Right lobe of liver (tissue), 6 donors: ENCODE data around the gene LRRC63. TPM values are rescaled to one million over a fixed set of nuclear protein-coding genes. Genes with fewer than 3 reads are reported as not detected.

Experiments
- ATAC-seq, 4 donors: fragments of 200-7000 bp; cut with Tn5 transposase; one replicate each; pipeline ENCODE4 v1.9.1; 2020; ENCODE audit warnings: mild to moderate bottlenecking in 4 of 4, moderate library complexity in 4 of 4
- DNase-seq, 3 donors: peaks; one replicate each; pipeline ENCODE4 v3.0.0-alpha.2; 2020
- H3K27ac ChIP-seq, 3 donors: fragments of 200-600 bp; one replicate each; pipeline ENCODE4 v1.8.0; 2022
- H3K27me3 ChIP-seq, 2 donors: fragments of 200-600 bp; one replicate each; pipeline ENCODE4 v1.8.0; 2022
- H3K36me3 ChIP-seq, 4 donors: fragments of 200-600 bp; sonication (generic) in 1 of 4; one replicate each; pipeline versions ENCODE4 v1.5.1 to v1.8.0; 2017 to 2022; ENCODE audit warnings: control low read depth in 1 of 4
- H3K4me1 ChIP-seq, 4 donors: fragments of 200-600 bp; sonication (generic) in 1 of 4; one replicate each; pipeline versions ENCODE4 v1.5.1 to v1.8.0; 2017 to 2022; ENCODE audit warnings: control low read depth in 1 of 4
- H3K4me3 ChIP-seq, 3 donors: fragments of 200-600 bp; one replicate each; pipeline ENCODE4 v1.8.0; 2022
- H3K9me3 ChIP-seq, 4 donors: fragments of 200-600 bp; sonication (generic) in 1 of 4; one replicate each; pipeline versions ENCODE4 v1.5.1 to v1.8.0; 2017 to 2022; ENCODE audit warnings: control low read depth in 1 of 4
- CTCF ChIP-seq, 4 donors: fragments of 200-600 bp in 3 of 4; fragments of 450-650 bp in 1 of 4; IDR thresholded peaks; one replicate each; pipeline versions ENCODE4 v1.5.1 to v1.8.0; 2016 to 2022; ENCODE audit warnings: antibody characterized with exemption in 4 of 4, mild to moderate bottlenecking in 2 of 4
- POLR2A ChIP-seq: fragments of 450-650 bp; IDR thresholded peaks from one replicate; pipeline ENCODE4 v1.6.1; 2017; ENCODE audit warnings: antibody characterized with exemption, mild to moderate bottlenecking
- WGBS: methylation state at CpG from one replicate; pipeline ENCODE4 v1.1.6; 2018; ENCODE audit warnings: low coverage, low lambda C conversion rate; ENCODE audit not compliant: insufficient coverage; ENCODE audit errors: missing lambda C conversion rate; 5-methylcytosine and 5-hydroxymethylcytosine counted together
- intact Hi-C, 2 donors: fragments of 100-400 bp; cut with DNase I; formaldehyde crosslinking; loops; one replicate each; pipeline versions ENCODE4 v1.11.2 to v1.14.1; 2022
- total RNA-seq, 6 experiments: library from RNA; depleted of rRNA in 2 of 6; stranded (reverse); fragments of >200 nt in 2 of 6; fragmentation: NEBNext Ultra II Directional in 3 of 6; extraction: Animal tissue kit (Norgen Biotek cat#: 25700) in 3 of 6; gene quantifications; one replicate each; pipeline versions ENCODE4 v1.1.0 to v1.2.4, GENCODE V29; 2016 to 2023
- donor health status: DM: no; HTN: yes; CAD: no.
- donor health status: DM: no; HTN: no; CAD: no.
- donor health status: DM: no; HTN: no; CAD: no.
- donor health status: DM: no; HTN: yes; CAD: no.
- donor health status: DM: no; HTN: yes; CAD: no.

LRRC63 gene
- total RNA-seq, 6 experiments from 2014 or later, result 0.12 TPM; not detected in 5

- no peak for DNase-seq
- Histone ChIP-seq H3K4me1 (no peaks in the 10 kb centered on the region), H3K27me3 (no peaks in the 10 kb centered on the region), H3K4me3 (no peak overlapping the region), H3K36me3 (no peaks in the 10 kb centered on the region), H3K9me3 (no peaks in the 10 kb centered on the region), H3K27ac (no peak overlapping the region)
- ATAC-seq, result no peak
- intact Hi-C loops, result no loop called here
- TF ChIP-seq CTCF (IDR thresholded peaks at IDR 0.05) (no peak), POLR2A (no peak)
- WGBS, result no CpG with 5 or more reads among the region's 1 CpG
Measured at GRCh38 chr13:46265292-46265691, 53.6 kb downstream of the LRRC63 start.

- intact Hi-C loops, result no loop called here
- no peak for TF ChIP-seq POLR2A
- TF ChIP-seq CTCF (IDR thresholded peaks at IDR 0.05), result no peak
Measured at GRCh38 chr13:46267166-46267565, 55.4 kb downstream of the LRRC63 start.

GRCh38 chr13:46270416-46270815 is 58.7 kb downstream of the LRRC63 start:
- no peak for DNase-seq
- no peak for ATAC-seq
- Histone ChIP-seq H3K36me3 (no peaks in the 10 kb centered on the region), H3K9me3 (no peaks in the 10 kb centered on the region), H3K4me1 (no peaks in the 10 kb centered on the region), H3K27me3 (no peaks in the 10 kb centered on the region), H3K27ac (no peak overlapping the region), H3K4me3 (no peak overlapping the region)
- no peak for TF ChIP-seq POLR2A
- no peak for TF ChIP-seq CTCF (IDR thresholded peaks at IDR 0.05)
- 69% methylated on average over 6 of the region's 6 CpGs for WGBS
- intact Hi-C loops, result no loop called here

More at GRCh38 chr13:46267166-46267565, 55.4 kb downstream of the LRRC63 start:
- Histone ChIP-seq H3K4me3 (no peak overlapping the region), H3K4me1 (no peaks in the 10 kb centered on the region), H3K9me3 (no peaks in the 10 kb centered on the region), H3K36me3 (no peaks in the 10 kb centered on the region), H3K27me3 (no peaks in the 10 kb centered on the region), H3K27ac (no peak overlapping the region)
- 58% methylated on average over 2 of the region's 2 CpGs for WGBS
- no peak for ATAC-seq
- no peak for DNase-seq

GRCh38 chr13:46274094-46274698 is 62.5 kb downstream of the LRRC63 start:
- WGBS, result 79% methylated on average over 2 of the region's 3 CpGs
- TF ChIP-seq CTCF (IDR thresholded peaks at IDR 0.05) (no peak), POLR2A (no peak)

More at GRCh38 chr13:46274094-46274698, 62.5 kb downstream of the LRRC63 start:
- Histone ChIP-seq H3K27ac (no peak overlapping the region), H3K9me3 (no peaks in the 10 kb centered on the region), H3K36me3 (no peaks in the 10 kb centered on the region), H3K27me3 (no peaks in the 10 kb centered on the region), H3K4me1 (no peaks in the 10 kb centered on the region), H3K4me3 (no peak overlapping the region)
- intact Hi-C loops, result no loop called here
- no peak for ATAC-seq
- DNase-seq, result no peak
